Activated T-cell treated with anti-CD3 and anti-CD28 coated beads, Interleukin-2, amount 50 U/mL, for 48 hours (primary cell): ENCODE data around the gene SMIM41.

Experiments
- DNase-seq, 2 experiments: peaks; one replicate each; pipeline ENCODE4 v3.0.0-alpha.2; 2020

The SMIM41 gene

DNA sequence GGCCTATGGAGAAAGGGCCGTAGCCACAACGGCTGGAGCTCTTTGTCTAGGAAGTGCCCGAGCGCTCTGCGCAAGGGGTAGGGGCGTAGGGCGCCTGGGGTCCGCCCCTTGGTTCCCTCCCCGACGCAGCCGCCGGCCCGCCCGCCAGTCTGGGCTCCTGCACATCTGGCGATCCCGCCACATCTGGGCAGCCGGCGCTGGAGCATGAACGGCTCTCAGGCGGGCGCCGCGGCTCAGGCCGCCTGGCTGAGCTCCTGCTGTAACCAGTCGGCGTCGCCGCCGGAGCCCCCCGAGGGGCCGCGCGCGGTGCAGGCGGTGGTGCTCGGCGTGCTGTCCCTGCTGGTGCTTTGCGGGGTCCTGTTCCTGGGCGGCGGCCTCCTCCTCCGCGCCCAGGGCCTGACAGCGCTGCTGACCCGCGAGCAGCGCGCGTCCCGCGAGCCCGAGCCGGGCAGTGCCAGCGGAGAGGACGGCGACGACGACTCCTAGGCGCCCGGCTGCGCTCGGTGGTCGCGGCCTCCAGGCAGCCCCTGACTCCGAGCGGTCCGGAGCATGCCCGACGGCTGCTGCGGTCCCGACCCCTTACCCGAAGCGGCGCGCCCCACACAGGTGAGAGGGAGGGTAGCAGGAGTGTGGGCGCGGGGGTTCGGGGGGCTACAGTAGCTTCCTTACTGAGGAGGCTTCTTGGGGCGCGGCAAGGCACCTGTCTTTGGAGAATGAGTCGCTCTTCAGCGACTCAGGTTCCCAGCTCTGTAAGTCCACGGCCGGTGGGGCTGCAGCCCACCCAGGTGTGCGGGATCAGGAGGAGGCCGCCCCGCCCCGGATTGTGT, at the start of gene SMIM41:
SMIM41 (plus strand) TSS at position 129 of the 827 bp plus-strand sequence; CDS start at position 205, 76 bp downstream.
- no peak for DNase-seq

DNA sequence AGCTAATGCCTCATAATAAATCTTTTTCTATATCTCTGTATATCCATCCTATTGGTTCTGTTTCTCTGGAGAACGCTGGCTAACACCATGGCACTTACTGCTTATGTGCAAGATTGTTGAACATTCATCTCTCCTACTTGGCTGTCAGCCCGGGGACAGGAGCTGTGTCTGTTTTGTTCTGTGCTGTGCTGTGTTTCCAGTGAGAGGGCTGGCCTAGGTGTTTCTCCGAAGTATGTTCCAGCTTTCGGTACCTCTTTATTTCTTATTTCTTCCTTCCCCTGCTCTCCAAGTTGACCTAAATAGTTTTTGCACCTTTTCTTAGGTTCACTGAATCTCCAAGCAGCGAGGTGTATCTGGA, 47.1 kb upstream of the SMIM41 start:
- no peak for DNase-seq

DNA sequence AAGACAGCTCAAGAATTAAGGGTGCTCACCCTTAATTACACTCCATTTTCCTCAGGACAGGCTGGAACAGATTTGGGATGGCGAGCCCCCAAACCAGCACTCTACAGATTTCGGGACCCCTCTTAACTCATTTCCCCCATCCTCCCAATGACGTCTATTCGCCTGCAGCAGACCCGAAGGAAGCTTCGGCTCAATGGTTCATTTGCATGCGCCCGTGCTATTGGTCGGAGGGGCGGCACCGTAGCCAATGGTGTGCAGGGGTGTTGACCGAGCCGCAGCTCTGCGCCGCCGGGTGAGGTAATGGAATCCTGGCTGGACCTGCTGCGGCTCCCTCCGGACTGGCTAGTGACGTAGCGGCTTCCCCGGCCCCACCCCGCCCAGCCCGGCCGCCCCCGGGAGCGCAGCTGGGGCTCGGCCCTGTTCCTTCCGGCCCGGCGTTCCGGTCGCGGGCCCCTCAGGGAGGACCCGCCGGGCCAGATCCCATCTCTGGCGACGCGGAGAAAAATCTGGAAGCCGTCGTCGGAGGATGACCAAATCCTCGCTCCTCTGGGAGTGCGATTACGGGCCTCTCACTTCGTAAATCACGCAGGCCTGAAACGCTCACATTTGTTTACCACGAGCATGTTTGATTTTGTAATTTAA, 46.6 kb upstream of the SMIM41 start:
- DNase-seq: peak; percentile 89 to 92

DNA sequence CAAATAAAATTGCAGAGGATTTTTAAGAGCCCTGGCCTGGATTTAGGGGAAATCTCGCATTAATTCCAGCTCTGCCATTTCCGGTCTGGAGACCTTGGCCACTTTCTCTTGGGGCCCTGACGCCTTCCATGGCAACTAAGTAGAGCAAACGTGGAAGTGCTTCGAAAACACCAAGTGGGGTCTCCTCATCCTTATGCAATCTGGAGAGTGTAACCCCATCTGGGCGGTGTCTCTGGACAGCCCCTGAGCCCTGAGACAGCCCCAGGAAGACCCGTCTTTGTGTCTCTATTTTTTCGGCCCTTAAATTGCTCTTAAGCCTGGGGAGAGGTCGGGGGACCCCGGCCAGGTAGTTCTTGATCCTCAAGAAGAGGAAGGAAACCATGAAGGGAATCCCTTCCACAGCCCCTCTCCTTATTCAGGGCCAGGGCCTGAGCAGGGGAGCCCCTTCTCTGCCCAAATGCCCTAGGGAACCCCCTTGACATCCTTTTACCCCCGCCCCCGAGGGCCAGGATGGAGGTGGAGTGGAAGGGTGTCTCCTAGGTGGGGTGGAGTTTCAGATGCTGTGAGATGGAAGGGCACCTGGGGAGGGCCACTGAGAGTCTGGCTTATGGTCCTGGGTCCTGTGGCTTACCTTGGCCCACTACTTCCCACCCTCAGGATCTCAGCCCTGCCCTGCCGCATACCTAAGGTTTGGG, 45.9 kb upstream of the SMIM41 start:
- DNase-seq: no peak

DNA sequence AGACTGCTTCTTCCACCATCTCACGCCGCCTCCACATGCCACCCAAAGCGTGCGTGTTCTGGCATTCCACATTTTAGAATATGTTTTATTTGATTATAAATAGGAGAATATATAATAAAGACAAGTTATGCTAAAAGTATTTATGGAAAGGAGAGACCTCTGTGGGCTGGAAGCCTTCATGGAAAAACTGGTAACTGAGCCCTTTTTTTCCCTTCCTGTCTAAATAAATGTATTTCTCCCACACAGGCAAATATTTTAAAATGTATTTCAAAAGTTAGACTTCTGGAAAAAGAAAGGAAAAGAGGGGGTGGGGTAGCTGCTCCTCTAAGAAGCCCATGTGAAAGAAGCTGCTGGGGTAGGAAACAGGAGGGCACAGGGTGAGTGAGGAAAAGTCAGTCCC, 44.3 kb upstream of the SMIM41 start:
- DNase-seq: no peak

DNA sequence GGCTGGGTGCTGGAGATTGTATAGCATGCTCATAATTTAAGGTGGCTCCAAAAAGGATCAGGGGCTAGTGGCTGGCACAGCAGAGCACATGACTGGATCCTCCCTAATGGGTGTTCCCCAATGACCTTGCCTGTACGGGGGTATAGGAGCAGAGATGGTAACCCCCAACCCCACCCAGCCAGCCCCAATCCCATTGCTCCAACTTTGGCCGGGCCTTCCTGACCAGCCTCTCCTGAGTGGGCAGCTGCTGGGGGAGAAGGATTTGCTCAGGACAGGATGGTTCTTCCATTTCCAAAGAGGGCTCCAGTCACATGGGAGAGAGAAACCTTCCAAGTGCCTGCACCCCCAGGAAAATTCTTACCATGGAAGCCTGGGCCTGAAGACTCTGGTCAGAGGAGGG, 43.6 kb upstream of the SMIM41 start:
- DNase-seq: no peak

DNA sequence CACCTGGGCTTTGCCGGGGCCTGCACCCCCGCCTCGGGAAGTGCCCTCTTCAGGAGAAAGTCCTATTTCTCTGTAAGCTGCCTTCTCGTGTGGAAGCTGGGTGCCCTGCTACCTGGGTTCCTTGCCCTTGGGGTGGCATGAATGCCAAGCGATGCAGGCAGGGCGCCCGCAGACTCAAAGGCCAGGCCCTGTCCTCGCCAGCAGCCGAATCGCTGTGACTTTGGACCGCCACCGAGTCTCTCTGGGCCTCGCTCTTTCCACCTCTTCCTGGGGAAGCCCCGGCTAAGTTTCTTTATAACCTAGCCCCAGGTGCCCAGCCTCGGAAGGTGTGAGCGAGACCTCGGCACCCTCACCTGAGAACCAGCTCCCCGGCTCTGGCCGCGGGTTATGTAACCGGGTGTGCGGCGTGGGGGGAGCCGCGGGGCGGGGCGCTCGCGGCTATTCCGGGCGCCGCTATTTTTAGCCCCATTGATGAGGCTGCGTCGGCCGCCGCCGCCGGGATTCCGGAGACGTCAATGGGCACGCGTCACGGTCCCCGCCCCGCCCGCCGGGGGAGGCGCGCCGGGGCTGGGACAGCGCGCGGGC, 42.8 kb upstream of the SMIM41 start:
- peak; percentile 76 to 82 for DNase-seq

DNA sequence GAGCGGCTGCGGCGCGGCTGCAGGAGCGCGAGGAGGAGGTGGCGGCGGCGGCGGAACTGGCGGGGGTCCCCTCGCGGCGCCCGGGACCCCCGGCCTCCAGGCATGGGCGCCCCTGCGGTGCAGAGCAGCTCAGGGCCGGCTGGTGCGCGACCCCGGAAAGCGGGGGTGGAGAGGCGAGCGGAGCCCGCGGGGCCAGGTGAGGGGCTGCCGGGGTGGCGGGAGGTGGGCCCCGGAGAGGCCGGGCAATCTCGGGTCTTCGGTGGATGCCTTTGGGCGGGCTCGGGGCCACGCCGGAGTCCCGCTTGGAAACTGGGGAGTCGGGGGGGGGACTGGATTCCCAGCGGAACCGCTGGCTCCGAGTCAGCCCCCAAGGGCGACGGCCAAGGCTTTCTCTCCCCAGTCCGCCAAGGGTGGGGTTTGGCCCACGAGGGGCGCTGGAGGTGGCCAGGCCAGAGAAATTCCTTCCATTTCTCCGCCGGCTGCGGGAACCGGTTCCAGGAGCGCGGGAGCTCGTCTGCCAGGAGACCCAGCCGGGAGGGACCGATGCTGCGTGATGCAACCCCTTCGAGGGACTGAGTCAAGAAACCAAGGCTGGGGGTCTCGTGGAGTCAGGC, 42.1 kb upstream of the SMIM41 start:
- DNase-seq: peak in 1 of 2 experiments; percentile 41

DNA sequence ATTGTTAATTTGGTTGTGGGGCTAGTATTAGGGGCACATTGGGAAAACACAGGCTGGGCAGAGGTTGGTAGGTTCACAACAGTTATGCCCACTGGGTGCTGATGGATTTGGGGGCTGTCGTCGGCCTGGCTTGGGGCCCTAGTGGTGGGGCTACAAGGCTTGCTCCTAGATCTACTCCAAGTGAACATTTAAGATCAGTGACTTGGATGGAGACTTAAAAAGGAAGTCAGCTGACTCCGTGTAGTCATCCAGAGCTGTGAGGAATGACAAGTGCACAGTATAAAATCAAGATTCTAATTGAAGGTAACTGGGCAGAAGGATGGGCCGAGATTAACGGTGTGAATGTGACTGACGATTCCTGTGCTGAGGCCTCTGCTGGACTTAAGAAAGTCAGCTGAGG, 41.1 kb upstream of the SMIM41 start:
- DNase-seq: no peak

DNA sequence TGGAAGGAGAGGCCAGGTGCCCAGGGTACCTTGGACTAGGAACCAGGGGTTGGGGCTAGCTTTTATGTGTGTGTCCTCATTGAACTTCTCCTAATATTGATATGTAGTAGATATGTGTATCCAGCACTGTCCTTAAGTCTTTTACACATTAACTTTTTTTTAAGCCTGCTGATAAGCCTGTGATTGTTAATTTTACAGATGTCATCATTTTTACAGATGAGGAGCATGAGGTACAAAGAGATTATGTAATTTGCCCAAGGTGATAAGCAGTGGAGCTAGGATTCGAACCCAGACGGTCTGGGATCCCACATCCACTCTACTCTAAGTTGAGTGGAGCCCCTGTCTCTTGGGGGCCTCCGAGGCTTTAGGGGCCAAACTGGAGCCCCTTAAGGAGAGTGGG, 38.5 kb upstream of the SMIM41 start:
- DNase-seq: no peak

DNA sequence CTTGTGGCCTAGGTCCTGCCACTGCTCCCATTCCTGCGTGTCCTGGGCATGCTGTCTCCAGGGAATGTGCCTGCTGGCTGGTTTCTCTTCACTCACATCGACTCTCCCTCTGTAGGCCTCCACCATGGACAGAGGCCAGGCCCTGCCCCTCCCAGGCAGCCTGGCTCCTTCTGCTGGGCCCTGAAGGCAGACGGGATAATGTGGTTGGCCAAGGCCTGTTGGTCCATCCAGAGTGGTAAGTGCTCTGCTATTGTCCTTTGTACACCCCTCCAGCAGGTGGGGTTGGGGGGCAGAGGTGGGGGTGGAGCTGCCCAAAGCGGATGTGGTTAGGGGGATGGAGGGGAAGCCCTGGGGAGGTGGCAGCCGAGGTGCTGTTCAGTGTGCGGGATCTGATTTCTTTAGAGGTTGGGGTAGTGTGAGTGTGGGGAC, 37.8 kb upstream of the SMIM41 start:
- peak; percentile 43 to 49 for DNase-seq

DNA sequence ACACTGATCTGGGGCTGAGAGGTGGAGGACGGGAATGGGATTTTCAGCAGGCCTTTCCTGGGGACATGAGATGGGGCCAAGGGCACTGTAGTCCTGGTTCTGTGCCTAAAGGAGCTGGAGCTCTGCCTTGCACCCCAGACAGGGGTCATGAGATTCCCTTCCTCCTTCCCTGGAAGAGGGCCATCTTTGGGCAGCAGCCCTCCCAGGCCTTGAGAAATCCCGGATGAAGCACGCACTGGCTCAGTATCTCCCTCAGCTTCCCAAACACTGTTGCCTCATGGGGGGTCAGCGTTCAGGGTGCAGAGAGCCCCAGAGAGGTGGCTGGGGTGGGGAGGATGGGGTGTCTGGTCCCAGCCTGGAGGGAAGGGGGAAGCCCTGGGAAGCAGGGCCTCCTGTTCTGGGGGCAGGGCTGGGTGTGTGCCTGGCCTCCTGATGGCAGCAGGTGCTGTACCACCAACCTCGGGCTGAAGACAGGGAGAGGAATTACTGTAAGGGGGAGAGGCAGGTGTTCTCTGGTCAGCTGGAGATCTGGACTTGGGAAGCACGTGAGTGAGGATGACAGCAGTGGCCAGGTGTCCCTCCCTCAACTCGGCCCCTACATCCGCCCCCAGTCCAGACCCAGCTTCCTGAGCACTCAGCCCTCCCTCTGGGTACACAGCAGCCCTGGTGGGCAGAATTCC, 36.7 kb upstream of the SMIM41 start:
- DNase-seq: no peak

DNA sequence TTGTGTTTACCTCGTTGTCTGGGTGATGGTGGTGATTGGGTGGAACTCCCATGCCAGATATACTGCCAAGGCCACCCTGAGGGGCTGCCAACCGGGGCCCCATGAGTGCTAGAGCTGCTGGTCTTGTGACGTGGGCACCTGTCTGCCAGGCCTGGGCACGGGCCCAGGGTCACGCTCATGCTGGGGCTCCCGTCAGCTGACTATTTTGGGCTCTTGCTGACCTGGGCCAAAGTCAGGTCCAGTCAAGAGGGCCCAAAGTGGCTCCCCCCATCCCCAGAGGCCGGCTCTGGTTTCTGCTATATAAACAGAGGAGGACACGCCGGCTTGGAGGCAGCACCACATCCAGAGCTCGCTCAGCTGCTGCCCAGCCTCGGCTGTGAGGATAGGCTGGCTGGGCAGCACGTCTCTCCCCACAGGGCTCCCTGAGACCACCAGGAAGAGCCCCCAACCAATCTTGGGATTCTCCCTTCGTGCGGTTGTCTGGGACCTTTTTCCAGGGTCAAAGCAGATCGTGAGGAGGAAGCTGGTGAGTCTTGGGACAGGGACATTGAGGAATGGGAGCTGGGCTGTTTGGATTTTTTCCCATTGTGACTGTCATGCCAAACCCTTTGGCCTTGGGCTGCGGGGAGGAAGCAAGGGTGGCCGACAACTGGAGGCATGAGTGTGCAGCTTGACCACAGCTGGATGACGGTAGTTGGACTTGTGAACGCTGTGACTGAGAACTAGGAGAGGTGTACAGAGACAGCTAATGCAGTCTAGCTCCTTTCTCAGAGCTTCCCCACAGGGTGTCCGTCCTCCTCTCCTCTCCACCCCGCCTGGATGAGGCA, 35.9 kb upstream of the SMIM41 start:
- DNase-seq: no peak

DNA sequence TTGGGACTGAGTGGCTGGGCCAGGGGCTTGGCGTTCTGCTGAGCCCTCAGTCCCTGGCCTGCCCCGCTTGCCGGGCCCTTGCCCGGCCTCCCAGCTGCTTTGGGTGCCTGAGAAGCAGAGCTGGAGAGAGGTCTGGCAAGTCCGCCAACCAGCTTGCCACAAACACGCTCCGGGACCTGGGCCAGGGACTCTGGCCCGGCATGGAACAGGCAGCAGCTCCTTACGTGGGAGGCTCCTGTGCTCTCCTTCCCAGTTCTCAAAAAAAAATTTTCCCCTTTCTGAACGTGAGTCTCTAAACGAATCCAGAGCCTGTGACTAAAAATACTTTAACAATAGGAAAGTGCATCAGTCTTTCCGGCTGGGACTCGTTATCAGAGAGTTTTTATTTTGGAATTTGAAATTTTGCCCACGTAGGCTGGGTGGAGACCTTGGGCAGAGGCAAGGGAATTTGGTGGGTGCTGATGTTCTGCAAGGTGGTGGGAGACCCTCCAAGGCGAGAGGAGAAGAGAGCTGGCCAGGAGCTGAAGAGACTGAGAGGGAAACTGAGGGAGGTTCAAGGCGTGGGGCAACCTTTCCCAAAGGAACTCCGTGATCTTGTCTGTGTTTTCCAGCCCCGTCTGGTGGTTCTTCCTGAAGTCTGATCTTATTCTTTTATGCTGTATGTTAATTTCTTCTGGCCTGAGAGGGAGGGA, 35.1 kb upstream of the SMIM41 start:
- no peak for DNase-seq

DNA sequence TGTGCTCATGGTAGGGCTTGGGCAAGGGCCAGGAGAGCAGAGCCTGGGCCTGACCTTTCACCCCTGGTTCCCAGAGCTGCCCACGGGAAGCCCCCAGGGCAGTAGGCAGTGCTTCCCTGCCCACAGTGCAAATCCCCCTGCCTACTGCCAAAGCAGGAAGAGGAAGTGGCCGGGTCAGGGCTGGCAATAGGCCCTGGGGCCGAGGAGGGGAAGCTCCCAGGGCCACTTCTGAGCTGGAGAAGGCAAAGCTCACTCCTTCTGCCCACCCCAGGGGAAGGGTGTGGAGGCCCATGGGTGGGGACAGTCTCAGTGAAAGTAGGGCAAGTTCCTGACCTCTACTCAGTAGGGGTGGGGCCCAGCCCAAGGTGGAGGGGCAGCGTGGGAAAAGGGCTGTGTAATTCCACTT, 33.7 kb upstream of the SMIM41 start:
- DNase-seq: no peak

DNA sequence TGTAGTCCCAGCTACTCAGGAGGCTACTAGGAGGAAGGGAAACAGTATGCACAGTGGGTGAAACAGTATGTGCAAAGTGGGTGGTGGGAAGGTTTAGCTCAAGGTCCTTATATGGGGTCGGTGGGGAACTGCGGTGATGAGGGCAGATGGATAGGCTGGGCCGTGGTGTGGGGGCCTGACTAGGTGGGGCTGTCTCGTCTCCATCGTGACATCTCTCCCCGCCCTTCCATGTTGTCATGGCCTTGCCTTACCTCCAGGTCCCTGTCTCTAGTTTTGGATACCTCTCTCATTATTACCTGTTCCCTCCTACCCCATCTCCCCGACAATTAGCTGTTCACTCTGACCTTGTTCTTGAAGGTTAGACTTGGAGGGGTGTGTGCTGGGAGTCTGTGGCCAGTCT, 32.6 kb upstream of the SMIM41 start:
- DNase-seq: no peak

DNA sequence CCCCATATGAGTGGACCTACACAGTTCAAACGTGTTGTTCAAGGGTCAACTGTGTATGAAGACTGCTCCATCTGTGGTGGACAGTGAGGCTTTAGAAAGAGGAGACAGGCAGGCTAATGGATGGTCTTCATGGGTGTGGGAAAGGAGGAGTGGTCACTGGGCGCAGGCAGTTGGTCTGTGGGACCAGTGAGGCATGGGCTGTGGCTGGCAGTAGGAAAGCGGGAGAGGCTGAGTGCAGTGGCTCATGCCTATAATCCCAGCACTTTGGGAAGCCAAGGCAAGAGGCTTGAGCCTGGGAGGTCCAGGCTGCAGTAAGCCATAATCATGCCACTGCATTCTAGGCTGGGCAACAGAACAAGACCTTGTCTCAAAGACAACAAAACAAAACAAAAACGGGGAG, 30.2 kb upstream of the SMIM41 start:
- DNase-seq: no peak

DNA sequence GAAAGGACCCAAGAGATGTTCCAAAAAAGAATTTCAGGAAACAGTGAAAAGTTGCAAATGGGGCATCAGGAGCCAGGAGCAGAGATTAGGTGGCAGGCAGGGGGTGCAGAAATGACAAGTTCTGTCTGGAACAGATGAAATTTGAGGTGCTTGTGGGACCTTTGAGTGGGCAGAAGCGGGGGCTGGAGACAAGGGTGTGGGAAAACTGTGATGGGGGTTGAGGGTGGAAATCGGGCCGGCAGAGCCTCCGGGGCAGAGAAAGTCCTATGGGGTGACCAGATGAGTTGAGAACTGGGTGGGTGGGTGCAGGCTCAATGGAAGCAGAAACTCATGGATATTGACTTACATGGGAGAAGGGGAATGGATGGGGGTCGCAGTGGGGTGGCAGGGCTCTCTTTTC, 29.8 kb upstream of the SMIM41 start:
- no peak for DNase-seq

DNA sequence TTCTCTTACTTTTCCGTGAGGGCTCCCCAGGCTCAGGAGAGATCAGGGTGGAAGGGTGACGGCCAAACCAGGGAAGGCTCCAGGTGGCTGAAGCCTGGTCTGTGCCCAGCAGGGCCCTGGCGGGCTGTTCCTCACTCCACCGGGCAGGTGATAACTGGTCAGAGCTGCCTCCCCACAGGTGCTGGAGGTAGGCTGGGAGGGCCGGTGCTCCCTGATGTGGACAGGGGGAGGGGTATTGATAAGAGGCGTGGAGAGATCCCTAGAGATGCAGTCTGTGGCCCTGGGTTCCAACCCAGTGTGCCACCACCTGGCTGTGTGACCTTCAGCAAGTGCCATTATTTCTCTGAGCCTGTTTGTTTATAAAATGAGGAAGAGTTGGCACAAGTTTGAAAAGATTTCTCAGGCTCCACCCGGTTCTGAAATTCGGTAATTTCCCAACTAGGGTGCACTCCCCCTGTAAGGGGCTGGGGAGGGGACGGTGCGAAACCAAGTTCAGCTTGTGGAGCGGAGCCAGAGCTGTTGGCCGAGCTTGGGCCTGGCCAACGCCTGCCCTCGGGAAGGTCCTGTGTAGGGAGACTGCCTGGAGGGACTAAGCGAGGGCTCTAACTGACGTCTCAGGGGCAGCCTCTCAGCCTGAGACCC, 29.3 kb upstream of the SMIM41 start:
- no peak for DNase-seq

DNA sequence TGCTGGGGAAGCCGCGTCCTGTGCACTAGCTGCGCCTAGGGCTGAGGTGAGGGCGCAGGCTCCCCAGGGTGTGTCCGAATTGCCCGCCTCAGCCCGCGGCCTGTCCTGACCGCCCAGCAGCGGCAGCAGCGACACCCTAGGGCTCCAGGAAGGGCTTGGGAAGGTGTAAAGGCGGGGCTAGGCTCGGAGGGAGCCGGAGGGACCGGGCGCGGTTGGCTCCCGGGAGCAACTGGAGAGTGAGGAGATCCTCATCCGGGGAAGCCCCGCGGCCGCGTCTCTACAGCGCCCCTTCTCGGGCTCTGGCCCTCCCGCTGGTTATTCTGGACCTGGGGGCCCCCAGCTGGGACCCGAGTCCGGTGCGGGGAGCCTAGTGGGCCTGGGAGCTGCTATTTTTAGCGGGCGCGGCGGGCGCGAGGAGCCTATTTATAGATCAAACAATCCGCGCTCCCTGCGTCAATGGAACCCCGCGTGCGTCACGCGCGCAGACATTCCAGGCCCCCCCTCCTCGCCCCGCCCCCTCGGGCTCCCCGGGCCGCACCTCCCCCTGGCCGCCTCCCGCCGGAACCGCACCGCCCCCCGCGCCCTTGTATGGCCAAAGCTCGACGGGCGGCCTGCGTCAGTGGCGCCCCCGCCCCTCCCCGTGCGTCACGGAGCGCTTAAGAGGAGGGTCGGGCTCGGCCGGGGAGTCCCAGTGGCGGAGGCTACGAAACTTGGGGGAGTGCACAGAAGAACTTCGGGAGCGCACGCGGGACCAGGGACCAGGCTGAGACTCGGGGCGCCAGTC, 28.6 kb upstream of the SMIM41 start, which contains the start of gene NR4A1:
NR4A1 (plus strand) TSS at position 685 of the 784 bp plus-strand sequence. CDS start 2,887 bp downstream, outside the sequence.
- DNase-seq: peak; percentile 98
